ENCODE measurements around the gene SCAMP2.

SCAMP2 gene

GRCh38 chr15:74837482-74838136, 35.6 kb downstream of the SCAMP2 start:
- DNase-seq (ENCODE audit: low read depth): no peak

GRCh38 chr15:74836846-74837245, 36.3 kb downstream of the SCAMP2 start:
- DNase-seq (ENCODE audit: low read depth): no peak

GRCh38 chr15:74835312-74835823, 37.8 kb downstream of the SCAMP2 start:
- DNase-seq (ENCODE audit: low read depth): peak; percentile 80

GRCh38 chr15:74833376-74834107, 39.6 kb downstream of the SCAMP2 start:
- no peak for DNase-seq (ENCODE audit: low read depth)

DNA sequence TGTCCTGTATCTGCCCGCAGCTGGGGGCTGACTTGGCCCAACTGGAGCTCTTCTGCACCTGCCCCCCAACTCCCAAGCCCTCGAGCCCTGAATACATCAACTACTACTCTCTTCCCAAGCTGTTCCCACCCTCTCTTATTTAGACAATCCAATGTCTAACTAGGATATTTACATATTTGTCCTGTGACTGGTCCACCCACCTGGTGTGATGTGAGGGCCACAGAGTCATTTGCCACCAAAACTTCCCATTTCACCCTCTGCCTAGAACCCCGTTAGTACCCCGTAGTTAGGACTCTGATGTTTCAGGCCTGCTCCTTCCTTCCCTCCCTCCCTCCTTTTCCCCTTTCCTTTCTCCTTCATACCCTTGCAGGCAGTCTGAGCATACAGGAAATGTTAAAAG, 40.3 kb downstream of the SCAMP2 start:
- DNase-seq (ENCODE audit: low read depth): no peak

DNA sequence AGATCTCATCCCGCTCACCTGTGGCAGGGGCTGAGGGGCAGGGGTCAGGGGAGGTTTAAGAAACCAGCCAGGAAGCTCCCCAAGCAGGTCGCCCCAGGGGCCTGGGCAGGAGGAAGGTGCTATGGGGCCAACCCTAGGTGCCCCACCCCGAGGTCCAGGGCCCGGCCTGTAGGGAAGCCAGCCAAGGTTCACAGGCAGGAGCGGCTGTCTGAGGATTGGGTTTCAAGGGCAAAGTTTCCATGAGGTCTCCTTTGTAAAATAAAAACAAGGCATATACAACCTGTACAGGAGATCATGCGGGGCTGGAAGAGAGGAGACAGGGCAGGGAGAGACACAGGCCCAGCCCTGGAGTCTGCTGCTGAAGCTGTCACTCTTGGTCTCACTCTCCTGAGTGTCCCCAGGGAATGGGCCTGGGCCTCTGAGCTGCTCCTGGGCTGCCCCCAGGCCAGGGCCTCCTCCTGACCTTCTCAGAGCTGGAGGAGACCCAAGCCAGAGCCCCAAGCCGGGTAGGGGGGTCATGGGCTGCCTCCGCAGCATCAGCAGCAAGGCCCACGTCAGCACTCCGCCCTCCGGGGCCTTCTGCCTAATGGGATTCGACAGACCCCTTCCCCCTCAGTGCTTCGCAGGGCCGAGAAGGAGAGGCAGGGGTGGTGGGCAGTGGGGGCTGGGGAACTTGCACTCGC, 41.2 kb downstream of the SCAMP2 start:
- no peak for DNase-seq (ENCODE audit: low read depth)

DNA sequence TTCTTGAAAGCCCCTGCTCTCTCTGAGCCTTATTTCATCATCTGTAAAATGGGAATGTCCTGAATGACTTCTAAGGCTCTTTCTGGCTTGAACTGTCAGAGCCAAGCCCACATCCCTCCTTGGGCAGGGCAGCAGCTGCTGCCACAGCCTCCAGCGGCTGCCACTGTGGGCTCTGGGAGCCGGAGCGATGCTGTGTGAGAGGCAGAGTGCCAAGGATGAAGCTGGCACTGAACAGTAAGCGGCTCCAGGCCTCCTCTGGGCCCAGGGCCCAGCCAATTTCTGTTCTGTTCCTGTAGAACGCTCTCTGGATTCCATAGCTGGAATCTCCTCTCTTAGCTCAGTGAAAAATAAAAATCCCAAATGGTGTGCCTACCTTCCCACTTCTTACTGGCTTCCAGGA, 42.3 kb downstream of the SCAMP2 start:
- no peak for DNase-seq (ENCODE audit: low read depth)

- DNase-seq (ENCODE audit: low read depth): no peak
Measured at GRCh38 chr15:74829991-74830390, 43.2 kb downstream of the SCAMP2 start.

DNA sequence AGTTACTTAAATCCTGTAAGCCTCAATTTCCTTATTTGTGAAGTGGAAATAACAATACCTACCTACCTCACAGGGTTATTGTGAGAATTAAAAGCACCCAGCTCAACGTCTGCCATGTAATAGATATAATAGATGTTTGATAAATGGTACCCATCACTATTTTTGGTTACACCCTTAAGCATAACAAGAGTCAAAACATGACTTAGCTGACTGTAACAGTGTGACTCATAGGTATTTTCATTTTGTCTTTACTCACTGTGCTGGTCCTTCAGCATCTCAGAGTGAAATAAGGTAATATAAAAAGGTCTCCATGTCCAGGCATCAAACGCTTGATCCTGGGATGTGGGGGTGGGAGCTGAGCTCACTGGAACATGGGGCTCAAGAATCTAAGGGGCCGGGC, 43.7 kb downstream of the SCAMP2 start:
- peak; percentile 49 for DNase-seq (ENCODE audit: low read depth)

- no peak for DNase-seq (ENCODE audit: low read depth)
Measured at GRCh38 chr15:74828835-74829234, 44.3 kb downstream of the SCAMP2 start.

DNA sequence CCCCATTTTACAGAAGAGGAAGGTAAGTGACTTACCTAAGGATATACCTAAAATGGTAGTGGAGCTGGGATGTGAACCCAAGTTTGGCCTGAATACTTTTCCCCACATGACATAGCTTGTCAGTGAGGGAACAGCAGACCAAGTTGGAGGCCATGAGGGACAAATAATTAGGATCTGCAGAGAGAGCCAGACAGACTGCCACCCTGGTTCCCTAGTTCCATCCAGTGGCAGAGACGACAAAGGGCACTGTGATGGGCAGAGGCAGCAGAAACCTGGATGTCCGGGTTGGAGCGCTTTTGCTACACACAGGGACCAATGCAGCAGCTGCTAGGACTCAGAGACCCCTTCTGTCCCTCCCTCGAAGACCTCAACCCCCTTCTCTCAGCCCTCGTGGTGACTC, 45.6 kb downstream of the SCAMP2 start:
- no peak for DNase-seq (ENCODE audit: low read depth)

GRCh38 chr15:74826921-74827320, 46.2 kb downstream of the SCAMP2 start:
- no peak for DNase-seq (ENCODE audit: low read depth)

DNA sequence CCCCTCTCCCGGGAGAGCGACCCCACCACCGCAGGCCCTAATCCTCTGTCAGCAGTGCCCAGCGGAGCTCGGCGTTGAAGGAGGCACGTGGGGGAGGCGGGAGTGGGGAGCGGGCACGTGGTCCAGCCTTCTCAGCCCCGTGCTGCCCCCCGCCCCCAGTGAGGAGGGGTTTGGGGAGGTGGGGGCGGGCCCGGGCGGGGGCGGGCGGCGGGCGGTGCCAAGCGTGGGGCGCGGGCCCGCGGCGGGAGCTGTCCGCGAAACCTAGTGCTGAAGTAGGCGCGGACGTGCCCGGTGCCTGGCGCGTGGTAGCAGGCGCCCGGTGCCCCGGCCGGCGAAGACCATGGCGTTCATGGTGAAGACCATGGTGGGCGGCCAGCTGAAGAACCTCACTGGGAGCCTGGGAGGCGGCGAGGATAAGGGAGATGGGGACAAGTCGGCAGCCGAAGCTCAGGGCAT, 46.8 kb downstream of the SCAMP2 start, which contains the start of gene CPLX3:
TSS of gene CPLX3 (plus strand) at position 264 of the 456 bp plus-strand sequence. CDS start at position 341, 77 bp downstream.
- no peak for DNase-seq (ENCODE audit: low read depth)

GRCh38 chr15:74825866-74826265, 47.3 kb downstream of the SCAMP2 start:
- DNase-seq (ENCODE audit: low read depth): no peak

GRCh38 chr15:74824976-74825375, 48.2 kb downstream of the SCAMP2 start:
- DNase-seq (ENCODE audit: low read depth): no peak

- no peak for DNase-seq (ENCODE audit: low read depth)
Measured at GRCh38 chr15:74823324-74823723, 49.8 kb downstream of the SCAMP2 start.

DNA sequence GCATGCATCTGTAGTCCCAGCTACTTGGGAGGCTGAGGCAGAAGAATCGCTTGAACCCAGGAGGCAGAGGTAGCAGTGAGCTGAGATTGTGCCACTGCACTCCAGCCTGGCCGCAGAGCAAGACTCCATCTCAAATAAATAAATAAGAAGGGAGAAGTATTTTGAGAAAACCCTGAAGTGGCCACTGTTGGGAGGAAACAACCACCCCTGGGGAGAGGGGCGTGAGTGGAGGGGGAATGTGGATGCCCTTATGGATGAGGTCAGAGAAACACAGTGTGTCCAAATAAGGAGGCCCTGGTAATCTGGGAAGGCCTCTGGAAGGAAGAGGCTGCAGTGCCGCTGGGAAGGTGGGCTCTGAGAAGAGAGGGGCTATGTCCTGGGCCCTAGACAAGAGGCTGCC, 50.9 kb downstream of the SCAMP2 start:
- DNase-seq (ENCODE audit: low read depth): no peak

DNA sequence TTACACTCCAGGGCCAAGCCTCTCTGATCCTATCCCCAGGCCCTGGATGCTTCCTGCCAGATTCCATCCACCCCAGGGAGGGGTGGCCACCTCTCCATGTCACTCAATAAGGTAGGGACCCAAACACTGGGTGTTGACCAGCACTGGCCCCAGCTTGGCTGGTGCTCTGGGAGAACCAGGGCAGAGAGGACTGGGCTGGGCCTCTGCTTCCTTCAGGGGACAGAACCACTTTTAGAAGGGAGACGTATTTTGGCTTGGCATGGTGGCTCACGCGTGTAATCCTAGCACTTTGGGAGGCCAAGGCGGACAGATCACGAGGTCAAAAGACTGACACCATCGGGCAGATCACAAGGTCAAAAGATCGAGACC, 51.4 kb downstream of the SCAMP2 start:
- no peak for DNase-seq (ENCODE audit: low read depth)

DNA sequence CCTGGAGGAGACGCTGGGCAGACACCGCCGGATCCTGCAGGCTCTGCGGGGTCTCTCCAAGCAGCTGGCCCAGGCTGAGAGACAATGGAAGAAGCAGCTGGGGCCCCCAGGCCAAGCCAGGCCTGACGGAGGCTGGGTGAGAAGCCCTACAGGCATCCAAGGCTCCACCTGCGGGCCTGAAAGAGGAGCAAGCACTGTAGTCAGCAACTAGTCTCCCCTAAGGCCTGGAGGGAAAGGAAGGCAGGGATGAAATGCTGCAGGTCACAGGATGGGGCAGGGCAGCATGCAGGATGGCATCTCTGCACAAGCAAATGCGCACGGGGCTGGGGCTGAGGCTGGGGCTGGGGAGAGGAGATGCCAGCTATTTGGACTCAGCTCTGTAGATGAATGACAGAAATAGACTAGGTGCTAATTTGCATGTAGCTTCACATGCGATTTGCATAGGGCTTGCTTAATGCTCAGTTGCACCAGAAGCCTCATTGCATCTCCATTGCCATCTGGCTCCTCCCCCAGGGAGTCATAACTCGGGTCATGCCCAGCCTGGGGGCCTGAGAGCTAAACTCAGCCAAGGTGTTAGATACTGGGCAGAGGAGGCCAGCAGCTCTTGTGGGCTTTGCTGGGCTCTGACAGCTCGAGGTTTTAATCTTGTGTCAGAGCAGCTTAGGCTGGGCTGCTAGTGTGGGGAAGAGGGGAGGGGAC, 51.9 kb downstream of the SCAMP2 start:
- peak; percentile 28 for DNase-seq (ENCODE audit: low read depth)

DNA sequence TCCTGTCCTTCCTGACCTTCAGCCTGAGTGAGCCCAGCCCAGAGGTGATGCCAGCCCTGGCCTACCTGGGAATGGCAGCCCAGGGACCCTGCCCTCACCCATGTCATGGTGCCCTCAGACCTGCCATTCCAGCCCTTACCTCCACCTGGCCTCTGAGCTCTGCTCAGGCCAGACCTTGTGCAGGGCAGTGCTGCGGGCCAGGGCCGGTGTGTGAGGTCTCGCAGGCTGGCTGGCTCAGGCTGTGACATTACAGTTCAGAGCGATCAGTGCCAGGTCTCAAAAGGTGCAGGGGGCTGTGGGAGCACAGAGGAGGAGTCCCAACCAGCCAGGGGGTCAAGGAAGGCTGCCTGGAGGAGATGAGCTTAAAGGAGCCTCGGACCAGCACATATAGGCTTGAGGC, 53.1 kb downstream of the SCAMP2 start:
- no peak for DNase-seq (ENCODE audit: low read depth)

GRCh38 chr15:74817370-74817737, 55.8 kb downstream of the SCAMP2 start:
- DNase-seq (ENCODE audit: low read depth): peak; percentile 50

- DNase-seq (ENCODE audit: low read depth): no peak
Measured at GRCh38 chr15:74816624-74817369, 56.4 kb downstream of the SCAMP2 start.

Data from ELR (cell line).